Omental fat pad (tissue), 4 donors: Measurements from ENCODE around the gene GAREM1. TPM values are rescaled to one million over a fixed set of nuclear protein-coding genes. Genes with fewer than 3 reads are reported as not detected.
"Not testable (repeated sequence)": the region's sequence is repeated elsewhere in the genome, so short reads cannot be mapped to it uniquely, and the experiment has no call there.

Experiments used
- ATAC-seq: fragments of 150-250 bp; one replicate; pipeline ENCODE4 v1.9.1; 2016; ENCODE audit warnings: mild to moderate bottlenecking, moderate library complexity; ENCODE audit not compliant: low FRiP score
- DNase-seq: peaks from one replicate; pipeline ENCODE4 v3.0.0-alpha.2; 2019; ENCODE audit warnings: low spot score
- CTCF ChIP-seq, 3 donors: fragments of 450-650 bp; IDR thresholded peaks; one replicate each; pipeline ENCODE4 v1.5.1; 2016 to 2017; ENCODE audit warnings: antibody characterized with exemption in 3 of 3, mild to moderate bottlenecking in 3 of 3, moderate library complexity in 2 of 3
- total RNA-seq, 4 donors: library from RNA; depleted of rRNA; stranded (reverse); fragments of >200 nt; gene quantifications; one replicate each; pipeline ENCODE4 v1.1.0, GENCODE V29; 2016

GAREM1 gene
- total RNA-seq, 4 donors from 2014 or later: 11.2 to 22.4 (median 13.8) TPM

GRCh38 chr18:32354518-32354917 is 116.2 kb downstream of the GAREM1 start:
- TF ChIP-seq CTCF (IDR thresholded peaks at IDR 0.05): no peak
- ATAC-seq: no peak
- DNase-seq: no peak

DNA sequence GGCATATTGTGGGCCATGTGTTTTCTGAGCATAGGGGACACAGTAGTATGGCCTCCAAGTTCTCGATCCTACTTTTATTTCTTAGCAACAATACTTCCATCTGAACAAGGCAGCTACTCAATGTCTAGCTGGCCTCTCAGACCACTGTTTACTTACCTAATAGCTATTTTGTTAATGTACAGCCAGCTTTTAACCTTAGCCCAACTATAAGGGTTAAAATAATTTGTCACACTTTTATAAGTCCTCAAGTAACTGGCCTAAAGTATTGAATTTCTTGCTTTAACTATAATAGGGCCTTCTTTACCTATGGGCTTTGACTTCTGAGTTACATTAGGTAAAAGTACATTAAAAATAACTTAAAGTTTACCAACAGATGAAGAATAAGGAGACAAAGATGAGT is 117.4 kb downstream of the GAREM1 start:
- DNase-seq (no peak), ATAC-seq (no peak)
- TF ChIP-seq CTCF (IDR thresholded peaks at IDR 0.05): no peak

- DNase-seq: no peak
- peak; percentile 86 for ATAC-seq
- TF ChIP-seq CTCF (IDR thresholded peaks at IDR 0.05): no peak
These were observed 119.7 kb downstream of the GAREM1 start for GRCh38 chr18:32351032-32351431.

DNA sequence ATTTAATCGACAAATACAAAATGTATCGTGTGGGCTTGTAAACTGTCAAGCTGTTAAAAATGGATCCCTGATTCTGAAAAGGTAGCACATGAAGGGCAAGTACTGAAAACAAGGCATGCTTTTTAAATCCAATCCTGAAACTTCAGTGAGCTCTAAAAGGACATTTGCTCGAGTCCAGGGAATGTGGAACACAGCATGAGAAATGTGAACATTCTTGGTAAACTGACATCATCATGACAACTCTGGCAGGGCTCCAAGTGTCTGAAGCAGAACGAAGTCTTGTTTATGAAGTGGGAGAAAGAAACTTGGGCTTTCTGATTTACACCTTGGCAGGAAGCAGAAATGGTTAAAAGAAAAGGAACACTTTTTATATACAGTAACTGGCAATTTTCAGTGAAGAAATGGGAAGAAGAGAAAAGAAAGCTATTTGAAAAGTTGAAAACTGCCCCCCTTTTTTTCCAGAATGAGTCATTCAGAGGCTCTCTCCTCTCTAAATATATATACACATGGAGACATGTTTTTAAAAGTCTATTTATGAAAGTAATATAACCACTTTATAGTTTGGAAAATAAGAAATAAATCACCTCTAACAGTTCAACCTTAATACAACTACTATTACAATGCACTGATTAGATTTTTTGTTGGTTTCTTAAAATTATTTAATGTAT is 120.8 kb downstream of the GAREM1 start:
- ATAC-seq (peak; percentile 66), DNase-seq (peak; percentile 83)
- no peak for TF ChIP-seq CTCF (IDR thresholded peaks at IDR 0.05)

GRCh38 chr18:32346671-32347070 is 124.0 kb downstream of the GAREM1 start:
- DNase-seq (no peak), ATAC-seq (no peak)
- no peak for TF ChIP-seq CTCF (IDR thresholded peaks at IDR 0.05)

GRCh38 chr18:32343634-32344033 is 127.0 kb downstream of the GAREM1 start:
- no peak for TF ChIP-seq CTCF (IDR thresholded peaks at IDR 0.05)
- ATAC-seq (no peak), DNase-seq (no peak)

DNA sequence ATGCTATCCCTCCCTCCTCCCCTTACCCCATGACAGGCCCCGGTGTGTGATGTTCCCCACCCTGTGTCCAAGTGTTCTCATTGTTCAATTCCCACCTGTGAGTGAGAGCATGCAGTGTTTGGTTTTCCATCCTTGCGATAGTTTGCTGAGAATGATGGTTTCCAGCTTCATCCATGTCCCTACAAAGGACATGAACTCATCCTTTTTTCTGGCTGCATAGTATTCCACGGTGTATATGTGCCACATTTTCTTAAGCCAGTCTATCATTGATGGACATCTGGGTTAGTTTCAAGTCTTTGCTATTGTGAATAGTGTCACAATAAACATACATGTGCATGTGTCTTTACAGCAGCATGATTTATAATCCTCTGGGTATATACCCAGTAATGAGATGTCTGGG is 129.6 kb downstream of the GAREM1 start:
- DNase-seq, ATAC-seq: not testable (repeated sequence)
